Measurements from ENCODE around the gene TMEM53.

Gene TMEM53

GRCh38 chr1:44611866-44612265 lies 62.4 kb downstream of the TMEM53 start:
- H3K9ac ChIP-seq (ENCODE audit: low read length) = no peak overlapping the region
- no peaks in the 10 kb centered on the region for H3F3A ChIP-seq (ENCODE audit: insufficient read depth)
- no peaks in the 10 kb centered on the region for H3K36me3 ChIP-seq (ENCODE audit: low read length)
- H3K9me2 ChIP-seq (replicated peaks; ENCODE audit: insufficient read depth, low read length) = no peaks in the 10 kb centered on the region
- H4K20me1 ChIP-seq (ENCODE audit: low read depth, low read length) = no peaks in the 10 kb centered on the region
- H3K79me2 ChIP-seq (ENCODE audit: insufficient read depth, low read length) = no peaks in the 10 kb centered on the region
- no peak overlapping the region for H3K4me2 ChIP-seq (ENCODE audit: low read depth, low read length, poor library complexity, severe bottlenecking)
- H2AFZ ChIP-seq (ENCODE audit: low read depth, low read length, severe bottlenecking) = no peak overlapping the region
- no peaks in the 10 kb centered on the region for H3K9me3 ChIP-seq (ENCODE audit: insufficient read depth, low read length)
- H3K27me3 ChIP-seq (ENCODE audit: low read length) = no peaks in the 10 kb centered on the region
- no peak overlapping the region for H3K4me3 ChIP-seq (ENCODE audit: insufficient read depth, low read length, poor library complexity, severe bottlenecking)
- TF ChIP-seq CTCF (IDR thresholded peaks at IDR 0.05; ENCODE audit: insufficient read depth, low read length, poor library complexity, severe bottlenecking) (no peak), EZH2phosphoT487 (conservative IDR thresholded peaks at IDR 0.05; ENCODE audit: low read length) (no peak)
- no peak overlapping the region for H3K27ac ChIP-seq (ENCODE audit: low read depth, low read length)

DNA sequence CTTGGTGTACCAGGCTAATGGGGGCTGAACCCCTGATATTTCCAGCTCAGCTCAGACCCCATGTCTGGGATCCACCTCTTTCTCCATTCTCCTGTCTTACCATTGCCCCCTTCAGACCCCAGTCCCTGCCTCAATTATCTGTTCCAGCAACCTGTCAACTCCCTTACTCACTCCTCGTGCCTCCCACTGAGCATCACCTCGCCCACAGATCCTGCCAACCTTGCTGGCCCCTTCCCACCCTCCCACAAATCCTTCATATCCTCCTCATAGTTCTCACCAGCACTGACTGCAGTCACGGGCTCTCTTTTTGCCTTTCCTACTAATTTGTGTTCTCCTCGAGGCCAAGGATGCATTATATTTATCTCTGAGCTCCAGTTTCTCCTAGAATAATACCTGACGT lies 62.9 kb downstream of the TMEM53 start:
- H4K20me1 ChIP-seq (ENCODE audit: low read depth, low read length) = no peaks in the 10 kb centered on the region
- no peak overlapping the region for H3K4me3 ChIP-seq (ENCODE audit: insufficient read depth, low read length, poor library complexity, severe bottlenecking)
- no peaks in the 10 kb centered on the region for H3K36me3 ChIP-seq (ENCODE audit: low read length)
- no peak for TF ChIP-seq EZH2phosphoT487 (conservative IDR thresholded peaks at IDR 0.05; ENCODE audit: low read length)
- no peak for TF ChIP-seq CTCF (IDR thresholded peaks at IDR 0.05; ENCODE audit: insufficient read depth, low read length, poor library complexity, severe bottlenecking)
- no peak overlapping the region for H2AFZ ChIP-seq (ENCODE audit: low read depth, low read length, severe bottlenecking)
- no peaks in the 10 kb centered on the region for H3F3A ChIP-seq (ENCODE audit: insufficient read depth)
- H3K9me3 ChIP-seq (ENCODE audit: insufficient read depth, low read length) = no peaks in the 10 kb centered on the region
- H3K9ac ChIP-seq (ENCODE audit: low read length) = no peak overlapping the region
- H3K9me2 ChIP-seq (replicated peaks; ENCODE audit: insufficient read depth, low read length) = no peaks in the 10 kb centered on the region
- H3K27me3 ChIP-seq (ENCODE audit: low read length) = no peaks in the 10 kb centered on the region
- H3K4me2 ChIP-seq (ENCODE audit: low read depth, low read length, poor library complexity, severe bottlenecking) = no peak overlapping the region
- no peaks in the 10 kb centered on the region for H3K79me2 ChIP-seq (ENCODE audit: insufficient read depth, low read length)
- no peak overlapping the region for H3K27ac ChIP-seq (ENCODE audit: low read depth, low read length)

DNA sequence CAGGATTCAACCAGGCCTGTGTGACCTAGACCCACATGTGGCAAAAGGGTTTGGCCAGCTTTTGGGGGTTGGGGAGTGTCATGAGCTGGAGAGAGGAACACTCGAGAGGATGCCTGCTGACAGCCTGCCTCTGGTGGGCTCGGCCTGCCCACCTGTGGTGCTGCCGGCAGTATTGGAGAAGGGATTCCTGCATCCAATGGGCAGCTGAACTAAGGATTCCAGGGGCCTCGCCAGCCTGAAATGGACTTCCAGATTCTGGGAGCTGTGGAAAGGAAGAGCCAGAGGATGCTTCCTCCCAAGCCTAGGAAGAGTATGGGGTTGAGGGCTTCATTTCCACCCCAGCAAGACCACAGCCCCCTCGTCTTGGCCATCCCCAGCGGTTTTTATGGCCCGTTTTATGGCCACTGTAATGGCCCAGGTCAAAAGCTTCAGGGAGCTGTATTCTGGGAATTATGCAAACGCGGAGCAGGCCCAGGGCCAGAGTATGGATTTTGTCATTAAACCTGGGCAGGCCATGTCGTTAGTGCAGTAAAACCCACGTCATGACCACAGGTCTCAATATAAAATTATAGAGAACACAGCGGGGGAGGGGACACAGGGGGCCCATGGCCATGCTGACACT lies 63.6 kb downstream of the TMEM53 start:
- no peak overlapping the region for H2AFZ ChIP-seq (ENCODE audit: low read depth, low read length, severe bottlenecking)

More for the DNA sequence above, 63.6 kb downstream of the TMEM53 start:
- H3K4me2 ChIP-seq (ENCODE audit: low read depth, low read length, poor library complexity, severe bottlenecking) = no peak overlapping the region
- H3F3A ChIP-seq (ENCODE audit: insufficient read depth) = no peaks in the 10 kb centered on the region
- H3K9ac ChIP-seq (ENCODE audit: low read length) = no peak overlapping the region
- H3K4me3 ChIP-seq (ENCODE audit: insufficient read depth, low read length, poor library complexity, severe bottlenecking) = no peak overlapping the region
- H3K79me2 ChIP-seq (ENCODE audit: insufficient read depth, low read length) = no peaks in the 10 kb centered on the region
- H3K9me2 ChIP-seq (replicated peaks; ENCODE audit: insufficient read depth, low read length) = no peaks in the 10 kb centered on the region
- no peaks in the 10 kb centered on the region for H3K9me3 ChIP-seq (ENCODE audit: insufficient read depth, low read length)
- TF ChIP-seq EZH2phosphoT487 (conservative IDR thresholded peaks at IDR 0.05; ENCODE audit: low read length) (no peak), CTCF (IDR thresholded peaks at IDR 0.05; ENCODE audit: insufficient read depth, low read length, poor library complexity, severe bottlenecking) (no peak)
- no peaks in the 10 kb centered on the region for H4K20me1 ChIP-seq (ENCODE audit: low read depth, low read length)
- no peaks in the 10 kb centered on the region for H3K36me3 ChIP-seq (ENCODE audit: low read length)
- H3K27me3 ChIP-seq (ENCODE audit: low read length) = no peaks in the 10 kb centered on the region
- no peak overlapping the region for H3K27ac ChIP-seq (ENCODE audit: low read depth, low read length)

Data from SU-DHL-6 (cell line).